ENCODE data around the gene ELAVL2.
"Not testable (repeated sequence)": the region's sequence is repeated elsewhere in the genome, so short reads cannot be mapped to it uniquely, and the experiment has no call there.

ELAVL2 gene

GRCh38 chr9:23723672-23724071 lies 102.4 kb downstream of the ELAVL2 start:
- no peak for DNase-seq (ENCODE audit: extremely low spot score)
- ChIA-PET CTCF (interaction anchor here (1.0 kb wide), 1 partner anchor 8 kb away, joined by 3 read pairs; no protein-coding TSS in a partner anchor), POLR2A (no interaction called here)
- no peak for TF ChIP-seq CTCF (IDR thresholded peaks at IDR 0.05; ENCODE audit: control extremely low read depth, extremely low read depth, low read depth, missing control alignments)

GRCh38 chr9:23723048-23723447 lies 103.0 kb downstream of the ELAVL2 start:
- CTCF ChIA-PET: interaction anchor here (1.0 to 1.4 kb wide), 2 partner anchors 8 to 9 kb away, joined by 3 to 4 read pairs; no protein-coding TSS in a partner anchor
- DNase-seq (ENCODE audit: extremely low spot score); POLR2A ChIA-PET: not testable (repeated sequence)

- ChIA-PET POLR2A (no interaction called here), CTCF (interaction anchor here (0.8 to 1.4 kb wide), 2 partner anchors 9 to 22 kb away, joined by 3 to 4 read pairs; no protein-coding TSS in a partner anchor)
- TF ChIP-seq CTCF (IDR thresholded peaks at IDR 0.05; ENCODE audit: control extremely low read depth, extremely low read depth, low read depth, missing control alignments): no peak
- no peak for DNase-seq (ENCODE audit: extremely low spot score)
Observed at GRCh38 chr9:23721466-23721865, 104.6 kb downstream of the ELAVL2 start.

DNA sequence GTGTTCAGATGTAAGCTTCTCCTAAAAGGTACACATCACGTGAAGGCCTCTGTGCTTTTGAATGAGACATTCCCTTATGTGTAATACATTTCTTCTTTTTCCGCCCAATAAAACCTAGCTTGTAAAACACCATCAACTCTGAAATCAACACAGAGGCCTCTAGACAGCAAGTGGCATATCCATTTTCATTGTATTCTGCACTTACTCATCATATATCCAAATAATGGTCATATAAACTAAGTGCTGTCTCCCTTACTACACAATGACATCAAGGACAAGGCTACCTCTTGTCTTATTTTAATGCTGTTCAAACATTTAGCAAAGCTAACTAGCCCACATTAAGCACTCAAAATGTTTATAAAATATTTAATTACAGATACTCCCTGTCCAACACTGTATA lies 108.5 kb downstream of the ELAVL2 start:
- no peak for DNase-seq (ENCODE audit: extremely low spot score)
- TF ChIP-seq CTCF (IDR thresholded peaks at IDR 0.05; ENCODE audit: control extremely low read depth, extremely low read depth, low read depth, missing control alignments): no peak
- ChIA-PET POLR2A (no interaction called here), CTCF (no interaction called here)

GRCh38 chr9:23707249-23707648 lies 118.8 kb downstream of the ELAVL2 start:
- CTCF ChIA-PET: no interaction called here
- DNase-seq (ENCODE audit: extremely low spot score): no peak
- POLR2A ChIA-PET: no interaction called here
- no peak for TF ChIP-seq CTCF (IDR thresholded peaks at IDR 0.05; ENCODE audit: control extremely low read depth, extremely low read depth, low read depth, missing control alignments)

DNA sequence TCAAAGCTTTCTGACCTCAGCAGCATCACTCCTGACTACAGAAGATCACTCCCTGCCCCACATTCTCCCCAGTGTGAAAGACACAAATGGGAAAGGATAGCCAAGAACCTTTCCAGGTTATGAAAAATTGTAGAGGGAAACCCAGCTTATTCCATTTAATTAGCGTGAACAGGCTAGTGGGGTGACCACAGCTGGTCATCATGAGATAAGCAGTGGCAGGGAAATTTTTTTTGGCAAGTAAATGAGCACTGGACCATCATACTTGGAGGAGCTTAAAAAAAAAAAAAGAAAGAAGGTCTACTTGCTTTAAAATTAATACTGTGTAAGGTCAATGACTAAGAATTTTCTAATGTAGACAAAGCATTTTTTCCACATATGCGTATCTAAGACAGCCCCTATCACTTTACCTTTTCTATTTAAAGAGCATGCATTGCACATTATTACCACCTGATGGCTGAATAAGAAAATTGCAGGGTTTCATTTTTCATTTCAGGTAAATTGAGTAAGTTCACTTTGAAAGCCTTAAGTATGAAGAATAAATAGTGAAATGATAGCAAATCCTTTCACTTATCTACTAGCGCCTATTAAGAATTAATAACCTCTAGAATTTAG lies 123.6 kb downstream of the ELAVL2 start:
- CTCF ChIA-PET: interaction anchor here (0.9 to 2.5 kb wide), 4 partner anchors 9 to 30 kb away, joined by 3 to 9 read pairs (median 4); no protein-coding TSS in a partner anchor
- POLR2A ChIA-PET: no interaction called here
- no peak for TF ChIP-seq CTCF (IDR thresholded peaks at IDR 0.05; ENCODE audit: control extremely low read depth, extremely low read depth, low read depth, missing control alignments)
- DNase-seq (ENCODE audit: extremely low spot score): no peak

DNA sequence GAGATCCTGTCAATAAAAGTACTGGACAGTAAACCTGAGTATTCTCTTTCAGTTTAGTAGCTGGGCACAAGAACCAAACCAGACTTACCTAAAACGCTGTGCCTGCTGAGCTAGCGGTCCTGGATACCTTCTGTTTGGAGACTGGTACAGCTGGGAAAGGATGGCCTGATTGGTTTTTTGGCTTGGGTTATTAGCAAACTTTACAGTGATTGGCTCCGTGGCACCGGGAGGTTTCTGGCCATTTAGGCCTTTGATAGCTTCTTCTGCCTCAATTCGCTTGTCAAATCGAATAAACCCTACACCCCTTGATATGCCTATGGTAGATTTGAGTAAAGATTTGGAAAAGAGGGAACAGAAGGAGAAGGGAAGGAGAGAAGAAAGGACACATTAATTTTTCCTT lies 124.7 kb downstream of the ELAVL2 start:
- no peak for TF ChIP-seq CTCF (IDR thresholded peaks at IDR 0.05; ENCODE audit: control extremely low read depth, extremely low read depth, low read depth, missing control alignments)
- ChIA-PET POLR2A (no interaction called here), CTCF (interaction anchor here (0.9 to 2.5 kb wide), 4 partner anchors 10 to 31 kb away, joined by 3 to 9 read pairs (median 4); no protein-coding TSS in a partner anchor)
- no peak for DNase-seq (ENCODE audit: extremely low spot score)
